Liver (tissue), 9 donors: Measurements from ENCODE around the gene SCD5. TPM values are rescaled to one million over a fixed set of nuclear protein-coding genes. Genes with fewer than 3 reads are reported as not detected.

Experiments
- DNase-seq: peaks from one replicate; pipeline ENCODE4 v3.0.0-alpha.2; 2017; ENCODE audit warnings: low spot score
- H3K27ac ChIP-seq, 2 donors: one replicate each; pipeline ENCODE4 v1.7.0; 2013; ENCODE audit warnings: inconsistent platforms in 2 of 2, low read length in 2 of 2, control low read depth in 1 of 2, low read depth in 1 of 2, mild to moderate bottlenecking in 1 of 2
- H3K27me3 ChIP-seq, 4 donors: one replicate each; pipeline versions ENCODE4 v1.6.1 to v1.7.0; 2013; ENCODE audit warnings: low read length in 3 of 4, inconsistent platforms in 1 of 4, mild to moderate bottlenecking in 1 of 4, moderate library complexity in 1 of 4; ENCODE audit not compliant: control insufficient read depth in 4 of 4, insufficient read depth in 4 of 4
- H3K36me3 ChIP-seq, 4 donors: one replicate each; pipeline versions ENCODE4 v1.6.1 to v1.7.0; 2013; ENCODE audit warnings: low read length in 3 of 4, mild to moderate bottlenecking in 3 of 4, low read depth in 1 of 4, moderate library complexity in 1 of 4; ENCODE audit not compliant: control insufficient read depth in 4 of 4, insufficient read depth in 3 of 4
- H3K4me1 ChIP-seq, 4 donors: one replicate each; pipeline versions ENCODE4 v1.6.1 to v1.7.0; 2013; ENCODE audit warnings: low read length in 3 of 4, mild to moderate bottlenecking in 3 of 4, moderate library complexity in 1 of 4; ENCODE audit not compliant: control insufficient read depth in 4 of 4, insufficient read depth in 4 of 4
- H3K4me3 ChIP-seq, 3 donors: one replicate each; pipeline versions ENCODE4 v1.6.1 to v1.7.0; 2013; ENCODE audit warnings: low read length in 3 of 3, control low read depth in 1 of 3, low read depth in 1 of 3, mild to moderate bottlenecking in 1 of 3
- H3K9ac ChIP-seq, 2 donors: one replicate each; pipeline ENCODE4 v1.7.0; 2013; ENCODE audit warnings: low read length in 2 of 2, mild to moderate bottlenecking in 2 of 2, moderate library complexity in 2 of 2, control low read depth in 1 of 2, low read depth in 1 of 2
- H3K9me3 ChIP-seq, 4 donors: one replicate each; pipeline versions ENCODE4 v1.6.1 to v1.7.0; 2013; ENCODE audit warnings: low read length in 3 of 4; ENCODE audit not compliant: control insufficient read depth in 4 of 4
- EGR1 ChIP-seq, 2 donors: IDR thresholded peaks; 2 replicates each; pipeline ENCODE4 v1.6.1; 2016 to 2018; ENCODE audit warnings: antibody characterized with exemption in 2 of 2, low read depth in 2 of 2
- FOXA1 ChIP-seq: IDR thresholded peaks from 2 replicates; pipeline ENCODE4 v1.6.1; 2016; ENCODE audit warnings: antibody characterized with exemption
- FOXA2 ChIP-seq: IDR thresholded peaks from 2 replicates; pipeline ENCODE4 v1.6.1; 2016; ENCODE audit warnings: antibody characterized with exemption
- HNF4A ChIP-seq, 2 donors: conservative IDR thresholded peaks; 2 replicates each; pipeline ENCODE4 v1.6.1; 2016; ENCODE audit warnings: antibody characterized with exemption in 2 of 2, mild to moderate bottlenecking in 2 of 2
- HNF4G ChIP-seq: IDR thresholded peaks from 2 replicates; pipeline ENCODE4 v1.6.1; 2016; ENCODE audit warnings: antibody characterized with exemption
- JUND ChIP-seq, 2 donors: IDR thresholded peaks; 2 replicates each; pipeline ENCODE4 v1.6.1; 2016; ENCODE audit warnings: antibody characterized with exemption in 2 of 2
- NR2F2 ChIP-seq: IDR thresholded peaks from 2 replicates; pipeline ENCODE4 v1.6.1; 2016; ENCODE audit warnings: antibody characterized with exemption
- RAD21 ChIP-seq, 2 donors: IDR thresholded peaks; 2 replicates each; pipeline ENCODE4 v1.6.1; 2016; ENCODE audit warnings: antibody characterized with exemption in 2 of 2, mild to moderate bottlenecking in 2 of 2
- RXRA ChIP-seq, 2 donors: IDR thresholded peaks; 2 replicates each; pipeline ENCODE4 v1.6.1; 2017 to 2018; ENCODE audit warnings: antibody characterized with exemption in 2 of 2, mild to moderate bottlenecking in 1 of 2
- SP1 ChIP-seq: IDR thresholded peaks from 2 replicates; pipeline ENCODE4 v1.6.1; 2018; ENCODE audit warnings: antibody characterized with exemption, mild to moderate bottlenecking
- TAF1 ChIP-seq: conservative IDR thresholded peaks from 2 replicates; pipeline ENCODE4 v1.6.1; 2016; ENCODE audit warnings: antibody characterized with exemption, mild to moderate bottlenecking
- YY1 ChIP-seq: IDR thresholded peaks from 2 replicates; pipeline ENCODE4 v1.6.1; 2016; ENCODE audit warnings: antibody characterized with exemption, mild to moderate bottlenecking
- WGBS: extraction: QIAGEN DNeasy Blood & Tissue Kit; methylation state at CpG from one replicate; pipeline ENCODE4 v1.1.7; 2013; 5-methylcytosine and 5-hydroxymethylcytosine counted together
- polyA plus RNA-seq, 2 donors: library from polyadenylated mRNA; stranded (reverse) in 1 of 2; unstranded in 1 of 2; fragments of 200-250 nt in 1 of 2; fragments of >200 nt in 1 of 2; fragmentation: Nextera tagmentation in 1 of 2; extraction: Ambion mirVana in 1 of 2; gene quantifications; one replicate each; pipeline versions ENCODE4 v1.2.1 to v1.2.3, GENCODE V29; 2013 to 2015
- total RNA-seq, 2 donors: library from RNA; depleted of rRNA; stranded (reverse); fragments of >200 nt; gene quantifications; one replicate each; pipeline ENCODE4 v1.2.3, GENCODE V29; 2014
- TF ChIP-seq, protein P1 (sequence below): IDR thresholded peaks from 2 replicates; pipeline ENCODE4 v1.6.1; 2016; ENCODE audit warnings: antibody characterized with exemption
- TF ChIP-seq, protein P2 (sequence below): IDR thresholded peaks from 2 replicates; pipeline ENCODE4 v1.6.1; 2016; ENCODE audit warnings: antibody characterized with exemption
- TF ChIP-seq, protein P3 (sequence below): IDR thresholded peaks from 2 replicates; pipeline ENCODE4 v1.6.1; 2016; ENCODE audit warnings: antibody characterized with exemption, mild to moderate bottlenecking
- TF ChIP-seq, protein P4 (sequence below): IDR thresholded peaks from 2 replicates; pipeline ENCODE4 v1.6.1; 2016; ENCODE audit warnings: antibody characterized with exemption
- TF ChIP-seq, protein P5 (sequence below): fragments of 150-350 bp; IDR thresholded peaks from 2 replicates; pipeline ENCODE4 v1.5.1; 2017; ENCODE audit warnings: improper control_type of control experiment, low read depth, low read length; ENCODE audit not compliant: missing input control
- donor health status: healthy.
- donor health status: healthy.
- donor health status: healthy.
- donor health status: healthy.
- donor health status: healthy.

SCD5 gene
- total and polyA plus RNA-seq, 4 donors = 0.14 to 1.9 (median 0.57) TPM

DNA sequence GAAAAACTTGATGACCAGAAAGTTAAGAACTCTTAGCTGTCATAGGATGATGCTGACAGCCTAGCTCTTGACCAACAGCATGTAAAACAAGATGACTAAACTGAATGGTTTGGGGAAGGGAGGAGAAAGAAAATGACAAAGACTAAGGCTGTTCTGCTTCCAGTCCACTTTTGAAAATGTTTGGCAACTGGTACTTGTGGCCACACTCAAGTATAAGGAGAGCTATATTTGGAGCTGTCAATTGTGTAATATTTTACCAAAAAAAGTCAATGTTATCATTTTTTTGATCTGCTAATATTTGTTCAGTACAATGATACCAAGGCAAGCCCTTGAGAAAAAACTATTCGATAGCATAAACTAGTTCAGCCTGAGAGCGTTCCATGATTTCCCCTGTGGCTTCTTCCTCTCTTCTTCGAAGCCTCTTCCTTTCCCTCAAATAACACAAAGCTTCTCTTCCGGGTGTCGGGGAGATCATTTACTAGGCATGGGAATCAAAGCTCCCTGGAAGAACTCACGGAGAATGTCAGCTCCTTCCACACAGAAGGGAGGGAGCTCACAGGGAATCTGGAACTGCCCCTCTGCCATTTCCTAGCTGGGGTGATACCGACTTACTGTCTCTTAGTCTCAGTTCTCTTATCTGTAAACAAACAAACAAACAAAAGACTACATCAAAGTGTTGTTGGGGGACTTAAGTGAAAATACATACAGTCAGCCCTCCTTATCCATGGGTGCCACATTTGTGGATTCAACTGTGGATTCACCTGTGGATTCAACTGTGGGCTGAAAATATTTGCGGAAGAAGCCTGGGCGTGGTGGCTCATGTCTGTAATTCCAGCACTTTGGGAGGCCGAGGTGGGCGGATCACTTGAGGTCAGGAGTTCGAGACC is 82.6 kb downstream of the SCD5 start:
- no peak overlapping the region for H3K4me3 ChIP-seq
- H3K4me1 ChIP-seq = peaks cover 0 to 10% (median 6%) of the 10 kb centered on the region in 4 donors
- H3K36me3 ChIP-seq = no peaks in the 10 kb centered on the region
- 54% methylated on average over 12 of the region's 12 CpGs for WGBS
- no peak overlapping the region for H3K27ac ChIP-seq
- H3K27me3 ChIP-seq = no peaks in the 10 kb centered on the region
- no peak for DNase-seq
- TF ChIP-seq FOXA1 (no peak), TAF1 (no peak), RXRA (IDR thresholded peaks at IDR 0.05) (no peak), HNF4G (no peak), YY1 (no peak), EGR1 (IDR thresholded peaks at IDR 0.05; ENCODE audit: low read depth in 2 of 2) (no peak), SP1 (no peak), HNF4A (conservative IDR thresholded peaks at IDR 0.05) (no peak)
- TF ChIP-seq, protein P1, sequence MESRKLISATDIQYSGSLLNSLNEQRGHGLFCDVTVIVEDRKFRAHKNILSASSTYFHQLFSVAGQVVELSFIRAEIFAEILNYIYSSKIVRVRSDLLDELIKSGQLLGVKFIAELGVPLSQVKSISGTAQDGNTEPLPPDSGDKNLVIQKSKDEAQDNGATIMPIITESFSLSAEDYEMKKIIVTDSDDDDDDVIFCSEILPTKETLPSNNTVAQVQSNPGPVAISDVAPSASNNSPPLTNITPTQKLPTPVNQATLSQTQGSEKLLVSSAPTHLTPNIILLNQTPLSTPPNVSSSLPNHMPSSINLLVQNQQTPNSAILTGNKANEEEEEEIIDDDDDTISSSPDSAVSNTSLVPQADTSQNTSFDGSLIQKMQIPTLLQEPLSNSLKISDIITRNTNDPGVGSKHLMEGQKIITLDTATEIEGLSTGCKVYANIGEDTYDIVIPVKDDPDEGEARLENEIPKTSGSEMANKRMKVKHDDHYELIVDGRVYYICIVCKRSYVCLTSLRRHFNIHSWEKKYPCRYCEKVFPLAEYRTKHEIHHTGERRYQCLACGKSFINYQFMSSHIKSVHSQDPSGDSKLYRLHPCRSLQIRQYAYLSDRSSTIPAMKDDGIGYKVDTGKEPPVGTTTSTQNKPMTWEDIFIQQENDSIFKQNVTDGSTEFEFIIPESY = no peak
- TF ChIP-seq, protein P2, sequence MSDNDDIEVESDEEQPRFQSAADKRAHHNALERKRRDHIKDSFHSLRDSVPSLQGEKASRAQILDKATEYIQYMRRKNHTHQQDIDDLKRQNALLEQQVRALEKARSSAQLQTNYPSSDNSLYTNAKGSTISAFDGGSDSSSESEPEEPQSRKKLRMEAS = no peak
- TF ChIP-seq, protein P3, sequence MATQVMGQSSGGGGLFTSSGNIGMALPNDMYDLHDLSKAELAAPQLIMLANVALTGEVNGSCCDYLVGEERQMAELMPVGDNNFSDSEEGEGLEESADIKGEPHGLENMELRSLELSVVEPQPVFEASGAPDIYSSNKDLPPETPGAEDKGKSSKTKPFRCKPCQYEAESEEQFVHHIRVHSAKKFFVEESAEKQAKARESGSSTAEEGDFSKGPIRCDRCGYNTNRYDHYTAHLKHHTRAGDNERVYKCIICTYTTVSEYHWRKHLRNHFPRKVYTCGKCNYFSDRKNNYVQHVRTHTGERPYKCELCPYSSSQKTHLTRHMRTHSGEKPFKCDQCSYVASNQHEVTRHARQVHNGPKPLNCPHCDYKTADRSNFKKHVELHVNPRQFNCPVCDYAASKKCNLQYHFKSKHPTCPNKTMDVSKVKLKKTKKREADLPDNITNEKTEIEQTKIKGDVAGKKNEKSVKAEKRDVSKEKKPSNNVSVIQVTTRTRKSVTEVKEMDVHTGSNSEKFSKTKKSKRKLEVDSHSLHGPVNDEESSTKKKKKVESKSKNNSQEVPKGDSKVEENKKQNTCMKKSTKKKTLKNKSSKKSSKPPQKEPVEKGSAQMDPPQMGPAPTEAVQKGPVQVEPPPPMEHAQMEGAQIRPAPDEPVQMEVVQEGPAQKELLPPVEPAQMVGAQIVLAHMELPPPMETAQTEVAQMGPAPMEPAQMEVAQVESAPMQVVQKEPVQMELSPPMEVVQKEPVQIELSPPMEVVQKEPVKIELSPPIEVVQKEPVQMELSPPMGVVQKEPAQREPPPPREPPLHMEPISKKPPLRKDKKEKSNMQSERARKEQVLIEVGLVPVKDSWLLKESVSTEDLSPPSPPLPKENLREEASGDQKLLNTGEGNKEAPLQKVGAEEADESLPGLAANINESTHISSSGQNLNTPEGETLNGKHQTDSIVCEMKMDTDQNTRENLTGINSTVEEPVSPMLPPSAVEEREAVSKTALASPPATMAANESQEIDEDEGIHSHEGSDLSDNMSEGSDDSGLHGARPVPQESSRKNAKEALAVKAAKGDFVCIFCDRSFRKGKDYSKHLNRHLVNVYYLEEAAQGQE = no peak
- TF ChIP-seq, protein P4, sequence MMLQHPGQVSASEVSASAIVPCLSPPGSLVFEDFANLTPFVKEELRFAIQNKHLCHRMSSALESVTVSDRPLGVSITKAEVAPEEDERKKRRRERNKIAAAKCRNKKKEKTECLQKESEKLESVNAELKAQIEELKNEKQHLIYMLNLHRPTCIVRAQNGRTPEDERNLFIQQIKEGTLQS = no peak
- H3K9ac ChIP-seq = no peak overlapping the region
- H3K9me3 ChIP-seq = no peaks in the 10 kb centered on the region

DNA sequence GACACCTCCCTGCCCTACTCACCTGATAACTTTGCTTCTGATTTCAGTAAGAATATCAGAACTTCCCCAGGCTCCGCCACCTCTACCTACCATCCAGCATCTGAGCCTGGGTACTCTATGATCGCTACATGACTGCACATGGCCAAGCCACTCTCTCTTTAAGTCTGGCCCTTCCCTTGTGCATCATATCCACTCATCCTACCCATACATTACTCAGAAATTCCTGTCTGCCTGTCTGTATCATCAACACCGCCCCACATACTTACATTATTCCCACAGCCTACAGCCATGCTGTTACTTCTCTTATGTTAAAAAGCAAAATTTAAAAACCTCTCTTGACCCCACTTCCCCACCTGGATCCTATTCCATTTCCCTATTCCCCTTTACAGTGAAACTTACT is 84.7 kb downstream of the SCD5 start:
- no peak for DNase-seq
- no peaks in the 10 kb centered on the region for H3K9me3 ChIP-seq
- H3K4me3 ChIP-seq = no peak overlapping the region
- peaks cover 0 to 10% (median 6%) of the 10 kb centered on the region in 4 donors for H3K4me1 ChIP-seq
- no peak overlapping the region for H3K27ac ChIP-seq
- WGBS = 96% methylated on average over 3 of the region's 3 CpGs
- H3K36me3 ChIP-seq = no peaks in the 10 kb centered on the region
- TF ChIP-seq HNF4A (conservative IDR thresholded peaks at IDR 0.05) (no peak), HNF4G (no peak), JUND (IDR thresholded peaks at IDR 0.05) (no peak), RXRA (IDR thresholded peaks at IDR 0.05) (no peak), TAF1 (no peak), RAD21 (IDR thresholded peaks at IDR 0.05) (no peak), YY1 (no peak), EGR1 (IDR thresholded peaks at IDR 0.05; ENCODE audit: low read depth in 2 of 2) (no peak), FOXA2 (no peak), NR2F2 (no peak)
- TF ChIP-seq, protein P5, sequence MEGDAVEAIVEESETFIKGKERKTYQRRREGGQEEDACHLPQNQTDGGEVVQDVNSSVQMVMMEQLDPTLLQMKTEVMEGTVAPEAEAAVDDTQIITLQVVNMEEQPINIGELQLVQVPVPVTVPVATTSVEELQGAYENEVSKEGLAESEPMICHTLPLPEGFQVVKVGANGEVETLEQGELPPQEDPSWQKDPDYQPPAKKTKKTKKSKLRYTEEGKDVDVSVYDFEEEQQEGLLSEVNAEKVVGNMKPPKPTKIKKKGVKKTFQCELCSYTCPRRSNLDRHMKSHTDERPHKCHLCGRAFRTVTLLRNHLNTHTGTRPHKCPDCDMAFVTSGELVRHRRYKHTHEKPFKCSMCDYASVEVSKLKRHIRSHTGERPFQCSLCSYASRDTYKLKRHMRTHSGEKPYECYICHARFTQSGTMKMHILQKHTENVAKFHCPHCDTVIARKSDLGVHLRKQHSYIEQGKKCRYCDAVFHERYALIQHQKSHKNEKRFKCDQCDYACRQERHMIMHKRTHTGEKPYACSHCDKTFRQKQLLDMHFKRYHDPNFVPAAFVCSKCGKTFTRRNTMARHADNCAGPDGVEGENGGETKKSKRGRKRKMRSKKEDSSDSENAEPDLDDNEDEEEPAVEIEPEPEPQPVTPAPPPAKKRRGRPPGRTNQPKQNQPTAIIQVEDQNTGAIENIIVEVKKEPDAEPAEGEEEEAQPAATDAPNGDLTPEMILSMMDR = no peak
- TF ChIP-seq, protein P3 = no peak
- no peak overlapping the region for H3K9ac ChIP-seq
- no peaks in the 10 kb centered on the region for H3K27me3 ChIP-seq
